ENCODE results near the gene SLC43A1.

DNA sequence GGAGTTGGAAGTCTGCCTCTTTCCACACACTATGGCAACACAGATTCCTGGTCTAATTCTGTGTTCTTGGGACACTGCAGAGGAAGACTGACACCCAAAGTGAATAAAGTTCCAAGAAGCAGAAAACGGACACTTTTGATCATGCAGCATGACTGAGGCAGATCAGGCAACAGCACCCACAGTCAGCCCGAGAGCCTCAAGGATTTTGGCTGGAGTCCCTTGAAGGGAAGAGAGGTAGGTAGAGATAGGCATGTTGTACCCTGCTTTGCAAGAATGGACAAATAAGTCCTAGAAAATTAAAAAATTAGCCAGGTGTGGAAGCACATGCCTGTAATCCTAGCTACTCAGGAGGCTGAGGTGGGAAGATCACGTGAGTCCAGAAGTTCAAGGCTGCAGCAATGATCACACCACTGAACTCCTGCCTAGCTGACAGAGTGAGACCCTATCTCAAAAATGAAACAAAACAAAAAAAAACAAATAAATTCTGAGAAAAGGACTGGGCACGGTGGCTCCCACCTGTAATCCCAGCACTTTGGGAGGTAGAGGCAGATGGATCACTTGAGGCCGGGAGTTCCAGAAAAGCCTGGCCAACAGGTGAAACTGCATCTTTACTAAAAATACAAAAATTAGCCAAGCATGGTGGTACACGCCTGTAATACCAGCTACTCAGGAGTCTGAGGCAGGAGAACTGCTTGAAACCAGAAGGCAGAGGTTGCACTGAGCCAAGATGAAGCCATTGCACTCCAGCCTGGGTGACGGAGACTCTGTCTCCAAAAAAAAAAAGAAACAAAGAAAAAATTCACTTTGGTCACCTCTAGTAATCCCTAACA, 6.9 kb downstream of the SLC43A1 start:
- TF ChIP-seq, protein P1, sequence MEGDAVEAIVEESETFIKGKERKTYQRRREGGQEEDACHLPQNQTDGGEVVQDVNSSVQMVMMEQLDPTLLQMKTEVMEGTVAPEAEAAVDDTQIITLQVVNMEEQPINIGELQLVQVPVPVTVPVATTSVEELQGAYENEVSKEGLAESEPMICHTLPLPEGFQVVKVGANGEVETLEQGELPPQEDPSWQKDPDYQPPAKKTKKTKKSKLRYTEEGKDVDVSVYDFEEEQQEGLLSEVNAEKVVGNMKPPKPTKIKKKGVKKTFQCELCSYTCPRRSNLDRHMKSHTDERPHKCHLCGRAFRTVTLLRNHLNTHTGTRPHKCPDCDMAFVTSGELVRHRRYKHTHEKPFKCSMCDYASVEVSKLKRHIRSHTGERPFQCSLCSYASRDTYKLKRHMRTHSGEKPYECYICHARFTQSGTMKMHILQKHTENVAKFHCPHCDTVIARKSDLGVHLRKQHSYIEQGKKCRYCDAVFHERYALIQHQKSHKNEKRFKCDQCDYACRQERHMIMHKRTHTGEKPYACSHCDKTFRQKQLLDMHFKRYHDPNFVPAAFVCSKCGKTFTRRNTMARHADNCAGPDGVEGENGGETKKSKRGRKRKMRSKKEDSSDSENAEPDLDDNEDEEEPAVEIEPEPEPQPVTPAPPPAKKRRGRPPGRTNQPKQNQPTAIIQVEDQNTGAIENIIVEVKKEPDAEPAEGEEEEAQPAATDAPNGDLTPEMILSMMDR (IDR thresholded peaks at IDR 0.05 in 4 of 5, conservative IDR thresholded peaks at IDR 0.05 in 1 of 5), result no peak
- TF ChIP-seq POLR2A (IDR thresholded peaks at IDR 0.05), result no peak
